A549 (cell line): ENCODE measurements around the gene GGA2. TPM values are rescaled to one million over a fixed set of nuclear protein-coding genes. Genes with fewer than 3 reads are reported as not detected.
A peak's percentile ranks its signal among the peaks of the same experiment; 100 is the strongest.

Source experiments
- BCL3 ChIP-seq: fragments of >200 bp; sonication (Bioruptor Twin); formaldehyde crosslinking; IDR thresholded peaks from 3 replicates; pipeline ENCODE4 v1.6.1; 2016
- BHLHE40 ChIP-seq: IDR thresholded peaks from 2 replicates; pipeline ENCODE4 v1.6.1; 2012; ENCODE audit warnings: low read depth, low read length, inconsistent platforms
- CBX8 ChIP-seq: fragments of 200-600 bp; sonication (generic); IDR thresholded peaks from 2 replicates; pipeline ENCODE4 v1.6.1; 2016
- CHD2 ChIP-seq: fragments of 150-350 bp; IDR thresholded peaks from 2 replicates; pipeline ENCODE4 v1.6.1; 2014; ENCODE audit warnings: low read length; ENCODE audit not compliant: partially characterized antibody
- CHD4 ChIP-seq: fragments of 200-600 bp; sonication (generic); IDR thresholded peaks from 2 replicates; pipeline ENCODE4 v1.6.1; 2016; ENCODE audit warnings: antibody characterized with exemption, mild to moderate bottlenecking, borderline replicate concordance
- CTCF ChIP-seq: fragments of >200 bp; sonication (Bioruptor Twin); formaldehyde crosslinking; IDR thresholded peaks from 3 replicates; pipeline ENCODE4 v1.5.1; 2016
- E2F6 ChIP-seq: IDR thresholded peaks from 2 replicates; pipeline ENCODE4 v1.6.1; 2012; ENCODE audit warnings: low read depth, borderline replicate concordance
- EHF ChIP-seq: fragments of 250-450 bp; sonication (Bioruptor Pico); IDR thresholded peaks from 2 replicates; pipeline ENCODE4 v1.5.0; 2020; ENCODE audit warnings: mild to moderate bottlenecking
- ESRRA ChIP-seq: fragments of 150-350 bp; IDR thresholded peaks from 2 replicates; pipeline ENCODE4 v1.6.1; 2014; ENCODE audit warnings: mild to moderate bottlenecking, low read length, borderline replicate concordance
- FOSB ChIP-seq: fragments of 250-450 bp; sonication (Bioruptor Pico); IDR thresholded peaks from 2 replicates; pipeline ENCODE4 v1.5.0; 2020; ENCODE audit warnings: mild to moderate bottlenecking, moderate library complexity
- FOXS1 ChIP-seq: fragments of 250-450 bp; sonication (Bioruptor Pico); IDR thresholded peaks from 2 replicates; pipeline ENCODE4 v1.5.0; 2020; ENCODE audit warnings: mild to moderate bottlenecking, moderate library complexity
- GATA3 ChIP-seq: IDR thresholded peaks from 2 replicates; pipeline ENCODE4 v1.6.1; 2012; ENCODE audit warnings: borderline replicate concordance
- HES2 ChIP-seq: fragments of >200 bp; sonication (Bioruptor Twin); formaldehyde crosslinking; IDR thresholded peaks from 2 replicates; pipeline ENCODE4 v1.6.1; 2016
- HEYL ChIP-seq: fragments of 250-450 bp; sonication (Bioruptor Pico); IDR thresholded peaks from 2 replicates; pipeline ENCODE4 v1.8.0; 2021; ENCODE audit warnings: mild to moderate bottlenecking, moderate library complexity
- HMGXB4 ChIP-seq: fragments of 250-450 bp; sonication (Bioruptor Pico); IDR thresholded peaks from 2 replicates; pipeline ENCODE4 v1.5.0; 2021; ENCODE audit warnings: mild to moderate bottlenecking, moderate library complexity, borderline replicate concordance
- HOXB13 ChIP-seq: fragments of 250-450 bp; sonication (Bioruptor Pico); IDR thresholded peaks from 2 replicates; pipeline ENCODE4 v1.5.0; 2020; ENCODE audit warnings: low read depth, mild to moderate bottlenecking, moderate library complexity
- HOXB5 ChIP-seq: fragments of 250-450 bp; sonication (Bioruptor Pico); IDR thresholded peaks from 2 replicates; pipeline ENCODE4 v1.5.0; 2020; ENCODE audit warnings: mild to moderate bottlenecking, moderate library complexity
- JUN ChIP-seq, 2 experiments: fragments of >200 bp; sonication (Bioruptor Twin); formaldehyde crosslinking; IDR thresholded peaks; 2 replicates in 1 of 2; 3 replicates in 1 of 2; pipeline ENCODE4 v1.6.1; 2016 to 2017
- JUNB ChIP-seq: fragments of >200 bp; sonication (Bioruptor Twin); formaldehyde crosslinking; IDR thresholded peaks from 2 replicates; pipeline ENCODE4 v1.6.1; 2016
- KDM1A ChIP-seq: fragments of 200-600 bp; sonication (generic); IDR thresholded peaks from 2 replicates; pipeline ENCODE4 v1.6.1; 2016; ENCODE audit warnings: low read depth, mild to moderate bottlenecking
- KDM5A ChIP-seq: fragments of 200-600 bp; sonication (generic); IDR thresholded peaks from 2 replicates; pipeline ENCODE4 v1.6.1; 2016; ENCODE audit warnings: antibody characterized with exemption, mild to moderate bottlenecking
- MAX ChIP-seq: IDR thresholded peaks from 2 replicates; pipeline ENCODE4 v1.6.1; 2012
- MAZ ChIP-seq: fragments of 150-350 bp; IDR thresholded peaks from 2 replicates; pipeline ENCODE4 v1.6.1; 2014; ENCODE audit warnings: antibody characterized with exemption, low read depth, low read length, borderline replicate concordance
- MYC ChIP-seq: IDR thresholded peaks from 2 replicates; pipeline ENCODE4 v1.6.1; 2012; ENCODE audit warnings: mild to moderate bottlenecking, inconsistent platforms, low read length, improper control_type of control experiment, borderline replicate concordance
- NFE2L2 ChIP-seq: fragments of 150-350 bp; conservative IDR thresholded peaks from 2 replicates; pipeline ENCODE4 v1.6.1; 2014; ENCODE audit warnings: low read length
- NPAS2 ChIP-seq: fragments of 250-450 bp; sonication (Bioruptor Pico); IDR thresholded peaks from 2 replicates; pipeline ENCODE4 v1.8.0; 2022; ENCODE audit warnings: mild to moderate bottlenecking, moderate library complexity, borderline replicate concordance
- PBX3 ChIP-seq: IDR thresholded peaks from 2 replicates; pipeline ENCODE4 v1.6.1; 2012
- PHF8 ChIP-seq: fragments of 200-600 bp; sonication (generic); IDR thresholded peaks from 2 replicates; pipeline ENCODE4 v1.6.1; 2016; ENCODE audit warnings: low read depth, mild to moderate bottlenecking, antibody characterized with exemption, moderate library complexity, borderline replicate concordance
- POLR2A ChIP-seq: IDR thresholded peaks from 2 replicates; pipeline ENCODE4 v1.6.1; 2012; ENCODE audit warnings: mild to moderate bottlenecking, low read length
- POLR2AphosphoS2 ChIP-seq: conservative IDR thresholded peaks from 2 replicates; pipeline ENCODE4 v1.6.1; 2012; ENCODE audit warnings: low read length, improper control_type of control experiment, inconsistent platforms
- RAD21 ChIP-seq, 2 experiments: fragments of >200 bp in 1 of 2; sonication (Bioruptor Twin) in 1 of 2; formaldehyde crosslinking in 1 of 2; IDR thresholded peaks in 1 of 2; conservative IDR thresholded peaks in 1 of 2; 2 replicates in 1 of 2; 3 replicates in 1 of 2; pipeline ENCODE4 v1.6.1; 2012 to 2018; ENCODE audit warnings: inconsistent platforms in 1 of 2
- SMC3 ChIP-seq: fragments of >200 bp; sonication (Bioruptor Twin); formaldehyde crosslinking; IDR thresholded peaks from 3 replicates; pipeline ENCODE4 v1.6.1; 2018; ENCODE audit warnings: inconsistent platforms
- SREBF2 ChIP-seq: fragments of 450-650 bp; IDR thresholded peaks from 2 replicates; pipeline ENCODE4 v1.6.1; 2014; ENCODE audit warnings: mild to moderate bottlenecking, moderate library complexity
- ZC3H11A ChIP-seq: fragments of 450-650 bp; IDR thresholded peaks from 2 replicates; pipeline ENCODE4 v1.6.1; 2014; ENCODE audit warnings: antibody characterized with exemption, mild to moderate bottlenecking
- ZNF302 ChIP-seq: fragments of 250-450 bp; sonication (Bioruptor Pico); IDR thresholded peaks from 2 replicates; pipeline ENCODE4 v1.9.0; 2021; ENCODE audit warnings: inconsistent platforms, mild to moderate bottlenecking, moderate library complexity
- ZSCAN20 ChIP-seq: fragments of 250-450 bp; sonication (Bioruptor Pico); IDR thresholded peaks from 2 replicates; pipeline ENCODE4 v1.8.0; 2022; ENCODE audit warnings: mild to moderate bottlenecking, moderate library complexity
- polyA plus RNA-seq, 4 experiments: library from polyadenylated mRNA; depleted of rRNA in 3 of 4; stranded (reverse); fragments of >200 nt; fragmentation: RNase III in 1 of 4; extraction: RNeasy Plus Mini Kit Qiagen cat#74134 plus additional on column Dnase treatment in 1 of 4; gene quantifications; 2 replicates in 3 of 4; 3 replicates in 1 of 4; pipeline ENCODE4 v1.2.3, GENCODE V29; 2011 to 2017

GGA2 gene
- polyA plus RNA-seq, 2 of the 4 experiments (the other 2 are of a cell fraction): 33.1 to 57.9 TPM

- TF ChIP-seq EHF (0 out of 2 replicates have a peak, but pooled peaks have one; percentile 33), JUNB (no peak), CHD4 (peak; percentile 98; the same call in 1 of the 2 replicates), PBX3 (peak; percentile 91), MYC (peak; percentile 99), FOSB (peak; percentile 66), BCL3 (peak; percentile 71; the same call in 1 of the 3 replicates), POLR2A (peak; percentile 57; the same call in 1 of the 2 replicates), ESRRA (no peak), HES2 (no peak), SMC3 (peak; percentile 69), FOXS1 (CRISPR knock-in tag) (no peak), MAZ (peak; percentile 82; the same call in 1 of the 2 replicates), CBX8 (no peak), ZNF302 (CRISPR knock-in tag) (no peak), NFE2L2 (no peak), KDM5A (peak; percentile 59), PHF8 (peak; percentile 99), HMGXB4 (CRISPR knock-in tag) (peak; percentile 80; the same call in 1 of the 2 replicates), NPAS2 (CRISPR knock-in tag) (no peak), MAX (peak; percentile 99), RAD21 (conservative IDR thresholded peaks at IDR 0.05 in 1 of 2, IDR thresholded peaks at IDR 0.05 in 1 of 2) (peak; percentile 29 to 46; a peak in 3 of 5 replicates), CHD2 (no peak), HOXB5 (CRISPR knock-in tag) (peak; percentile 64; the same call in 1 of the 2 replicates), GATA3 (no peak; the same call in 1 of the 2 replicates), BHLHE40 (no peak), CTCF (peak; percentile 79), SREBF2 (no peak), ZC3H11A (no peak), JUN (IDR thresholded peaks at IDR 0.05) (peak; percentile 82 to 84; a peak in 4 of 5 replicates), HOXB13 (CRISPR knock-in tag) (no peak), HEYL (peak; percentile 76; the same call in 1 of the 2 replicates), KDM1A (peak; percentile 99), POLR2AphosphoS2 (no peak), E2F6 (peak; percentile 35; the same call in 1 of the 2 replicates), ZSCAN20 (CRISPR knock-in tag) (peak; percentile 57; the same call in 1 of the 2 replicates)
Observed at GRCh38 chr16:23556881-23557778, 46.8 kb upstream of the GGA2 start, which contains the start of the genes EARS2 and UBFD1 (continued).
